GM19023 (cell line): ENCODE data around the gene OR4D9.
"Not testable (repeated sequence)": the region's sequence is repeated elsewhere in the genome, so short reads cannot be mapped to it uniquely, and the experiment has no call there.

ENCODE experiments used
- ATAC-seq: cut with Tn5 transposase; IDR thresholded peaks from one replicate; pipeline ENCODE4 v1.9.1; 2021; ENCODE audit warnings: mild to moderate bottlenecking, moderate library complexity; ENCODE audit not compliant: unreplicated experiment

The OR4D9 gene

GRCh38 chr11:59510941-59511589 lies at the start of gene OR4D9:
TSS of gene OR4D9 (plus strand) at chr11:59511539. CDS start at chr11:59514913, 3,374 bp downstream.
- ATAC-seq: no peak

- ATAC-seq: no peak
Measured at GRCh38 chr11:59463190-59463641, 48.1 kb upstream of the OR4D9 start.

GRCh38 chr11:59473015-59473414 lies 38.3 kb upstream of the OR4D9 start, which contains the start of gene OR4D10:
TSS of gene OR4D10 (plus strand) at chr11:59473315. CDS start at chr11:59477430, 4,115 bp downstream.
- no peak for ATAC-seq

- ATAC-seq: no peak
Measured at GRCh38 chr11:59475176-59475575, 36.2 kb upstream of the OR4D9 start.

- no peak for ATAC-seq
Measured at GRCh38 chr11:59479906-59480305, 31.4 kb upstream of the OR4D9 start.

- ATAC-seq: no peak
Measured at GRCh38 chr11:59480359-59480758, 31.0 kb upstream of the OR4D9 start.

GRCh38 chr11:59501931-59502330 lies 9.4 kb upstream of the OR4D9 start:
- no peak for ATAC-seq

GRCh38 chr11:59503276-59503675 lies 8.1 kb upstream of the OR4D9 start, which contains the start of gene OR4D11:
TSS of gene OR4D11 (plus strand) at chr11:59503576. CDS start at chr11:59503576, 0 bp downstream.
- no peak for ATAC-seq

GRCh38 chr11:59511675-59512074 lies 336 bp downstream of the OR4D9 start:
- ATAC-seq: no peak

GRCh38 chr11:59520139-59520538 lies 8.8 kb downstream of the OR4D9 start:
- ATAC-seq: not testable (repeated sequence)

- ATAC-seq: no peak
Measured at GRCh38 chr11:59520741-59521140, 9.4 kb downstream of the OR4D9 start.

- no peak for ATAC-seq
Measured at GRCh38 chr11:59523541-59523940, 12.2 kb downstream of the OR4D9 start.

- ATAC-seq: no peak
Measured at GRCh38 chr11:59528711-59529110, 17.4 kb downstream of the OR4D9 start.

GRCh38 chr11:59532620-59533019 lies 21.3 kb downstream of the OR4D9 start:
- ATAC-seq: no peak

GRCh38 chr11:59534676-59535075 lies 23.3 kb downstream of the OR4D9 start:
- no peak for ATAC-seq

- ATAC-seq: no peak
Measured at GRCh38 chr11:59542142-59542810, 30.9 kb downstream of the OR4D9 start.

- not testable (repeated sequence) for ATAC-seq
Measured at GRCh38 chr11:59543713-59544112, 32.4 kb downstream of the OR4D9 start.

GRCh38 chr11:59544869-59545178 lies 33.5 kb downstream of the OR4D9 start:
- no peak for ATAC-seq

- no peak for ATAC-seq
Measured at GRCh38 chr11:59545179-59546020, 34.1 kb downstream of the OR4D9 start.

GRCh38 chr11:59547605-59548308 lies 36.4 kb downstream of the OR4D9 start:
- ATAC-seq: not testable (repeated sequence)

GRCh38 chr11:59548309-59548656 lies 36.9 kb downstream of the OR4D9 start:
- ATAC-seq: no peak
